ENCODE results near the gene NR5A1. TPM values are rescaled to one million over a fixed set of nuclear protein-coding genes. Genes with fewer than 3 reads are reported as not detected.

NR5A1 gene
- total RNA-seq, 4 donors from 2014 or later: 0.17 TPM; not detected in 3

DNA sequence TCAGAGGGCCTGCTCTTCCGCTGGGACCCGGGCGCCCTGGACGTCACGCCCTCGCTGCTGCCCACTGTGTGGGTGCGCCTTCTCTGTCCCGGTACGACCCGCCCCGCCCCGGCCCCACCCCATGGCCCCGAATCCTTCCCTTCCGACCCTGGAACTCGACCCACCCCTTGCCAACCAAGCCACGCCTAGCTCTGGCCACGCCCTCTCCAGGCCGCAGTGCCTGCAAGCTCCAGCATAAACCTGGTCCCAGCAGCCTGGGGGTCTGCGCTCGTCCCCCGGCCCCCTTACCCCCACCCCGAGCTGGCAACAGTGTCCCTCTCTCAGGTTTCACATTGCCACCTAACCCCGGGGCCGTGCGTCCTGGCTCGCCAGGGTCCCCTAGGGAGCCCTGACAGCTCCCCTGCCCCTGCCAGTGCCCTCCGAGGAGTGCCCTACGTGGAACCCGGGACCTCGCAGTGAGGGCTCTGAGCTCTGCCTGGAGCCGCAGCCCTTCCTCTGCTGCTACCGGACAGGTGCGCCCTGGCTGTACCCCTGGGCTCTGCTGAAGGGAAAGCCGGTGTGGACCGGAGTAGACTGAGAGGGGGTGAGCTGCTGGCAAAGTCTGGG, 53.5 kb downstream of the NR5A1 start:
- no peak overlapping the region for H3K27ac ChIP-seq (replicated peaks in 1 of 4)
- peaks cover 6 to 24% (median 20%) of the 10 kb centered on the region in 4 donors for H3K4me1 ChIP-seq
- peaks cover 0 to 71% (median 36%) of the 10 kb centered on the region in 4 donors for H3K27me3 ChIP-seq
- peak overlapping the region in 3 of 4 donors; percentile 14 to 27 (median 20) for H3K4me3 ChIP-seq
- H3K9me3 ChIP-seq: no peaks in the 10 kb centered on the region
- TF ChIP-seq POLR2AphosphoS5 (IDR thresholded peaks at IDR 0.05): no peak
- no peak for TF ChIP-seq EP300 (IDR thresholded peaks at IDR 0.05)
- TF ChIP-seq POLR2A (IDR thresholded peaks at IDR 0.05; ENCODE audit: low read depth): no peak
- TF ChIP-seq, protein P1, sequence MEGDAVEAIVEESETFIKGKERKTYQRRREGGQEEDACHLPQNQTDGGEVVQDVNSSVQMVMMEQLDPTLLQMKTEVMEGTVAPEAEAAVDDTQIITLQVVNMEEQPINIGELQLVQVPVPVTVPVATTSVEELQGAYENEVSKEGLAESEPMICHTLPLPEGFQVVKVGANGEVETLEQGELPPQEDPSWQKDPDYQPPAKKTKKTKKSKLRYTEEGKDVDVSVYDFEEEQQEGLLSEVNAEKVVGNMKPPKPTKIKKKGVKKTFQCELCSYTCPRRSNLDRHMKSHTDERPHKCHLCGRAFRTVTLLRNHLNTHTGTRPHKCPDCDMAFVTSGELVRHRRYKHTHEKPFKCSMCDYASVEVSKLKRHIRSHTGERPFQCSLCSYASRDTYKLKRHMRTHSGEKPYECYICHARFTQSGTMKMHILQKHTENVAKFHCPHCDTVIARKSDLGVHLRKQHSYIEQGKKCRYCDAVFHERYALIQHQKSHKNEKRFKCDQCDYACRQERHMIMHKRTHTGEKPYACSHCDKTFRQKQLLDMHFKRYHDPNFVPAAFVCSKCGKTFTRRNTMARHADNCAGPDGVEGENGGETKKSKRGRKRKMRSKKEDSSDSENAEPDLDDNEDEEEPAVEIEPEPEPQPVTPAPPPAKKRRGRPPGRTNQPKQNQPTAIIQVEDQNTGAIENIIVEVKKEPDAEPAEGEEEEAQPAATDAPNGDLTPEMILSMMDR (IDR thresholded peaks at IDR 0.05): no peak
- H3K36me3 ChIP-seq: no peaks in the 10 kb centered on the region
- 35% methylated on average over 18 of the region's 35 CpGs for WGBS
- intact Hi-C loops (cut with DNase I): no loop called here
- DNase-seq (ENCODE audit: extremely low spot score): no peak

DNA sequence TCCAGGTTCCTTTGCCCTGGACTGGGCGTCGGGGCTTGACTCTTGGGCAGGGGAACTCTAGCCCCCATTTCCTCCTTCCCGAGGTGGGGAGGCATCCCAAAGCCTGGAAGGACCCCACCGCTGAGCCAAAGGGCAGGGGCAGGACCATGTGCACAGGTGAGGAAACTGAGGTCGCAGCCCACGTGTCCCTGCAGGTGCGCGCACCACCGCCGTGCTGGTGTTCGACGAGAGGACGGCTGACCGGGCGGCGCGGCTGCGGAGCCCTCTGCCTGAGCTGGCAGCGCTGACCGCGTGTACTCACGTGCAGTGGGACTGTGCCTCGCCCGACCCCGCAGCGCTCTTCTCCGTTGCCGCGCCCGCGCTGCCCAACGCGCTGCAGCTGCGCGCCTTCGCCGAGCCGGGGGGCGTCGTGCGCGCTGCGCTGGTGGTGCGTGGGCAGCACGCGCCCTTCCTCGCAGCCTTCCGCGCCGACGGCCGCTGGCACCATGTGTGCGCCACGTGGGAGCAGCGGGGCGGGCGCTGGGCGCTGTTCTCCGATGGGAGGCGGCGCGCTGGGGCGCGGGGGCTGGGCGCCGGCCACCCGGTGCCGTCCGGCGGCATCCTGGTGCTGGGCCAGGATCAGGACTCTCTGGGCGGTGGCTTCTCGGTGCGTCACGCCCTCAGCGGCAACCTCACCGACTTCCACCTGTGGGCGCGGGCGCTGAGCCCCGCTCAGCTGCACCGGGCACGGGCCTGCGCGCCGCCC, 54.2 kb downstream of the NR5A1 start:
- 55% methylated on average over 8 of the region's 85 CpGs for WGBS
- Histone ChIP-seq H3K27ac (replicated peaks in 1 of 4) (no peak overlapping the region), H3K4me3 (peak overlapping the region in 3 of 4 donors; percentile 14 to 27 (median 20)), H3K27me3 (peaks cover 0 to 73% (median 36%) of the 10 kb centered on the region in 4 donors), H3K9me3 (no peaks in the 10 kb centered on the region), H3K4me1 (peaks cover 6 to 24% (median 20%) of the 10 kb centered on the region in 4 donors), H3K36me3 (no peaks in the 10 kb centered on the region)
- intact Hi-C loops (cut with DNase I): no loop called here
- TF ChIP-seq, protein P1 (IDR thresholded peaks at IDR 0.05): no peak
- no peak for TF ChIP-seq EP300 (IDR thresholded peaks at IDR 0.05)
- no peak for TF ChIP-seq POLR2A (IDR thresholded peaks at IDR 0.05; ENCODE audit: low read depth)
- TF ChIP-seq POLR2AphosphoS5 (IDR thresholded peaks at IDR 0.05): no peak
- no peak for DNase-seq (ENCODE audit: extremely low spot score)

DNA sequence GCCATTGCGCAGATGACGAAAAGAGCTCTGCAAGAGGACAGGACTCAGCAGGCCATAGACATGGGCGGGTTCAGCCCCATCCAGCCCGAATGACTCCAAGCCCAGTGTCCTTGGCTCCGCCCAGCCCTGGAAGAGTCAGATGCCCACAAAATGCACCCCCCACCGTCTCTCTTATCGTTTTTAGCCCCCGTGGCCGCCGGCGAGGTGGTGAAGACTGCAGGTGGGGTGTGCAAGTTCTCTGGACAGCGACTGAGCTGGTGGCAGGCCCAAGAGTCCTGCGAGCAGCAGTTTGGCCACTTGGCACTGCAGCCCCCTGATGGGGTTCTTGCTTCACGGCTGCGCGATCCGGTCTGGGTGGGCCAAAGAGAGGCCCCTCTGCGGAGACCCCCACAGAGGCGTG, 54.9 kb downstream of the NR5A1 start:
- WGBS: 86% methylated on average over 19 of the region's 19 CpGs
- intact Hi-C loops (cut with DNase I): no loop called here
- H3K9me3 ChIP-seq: no peaks in the 10 kb centered on the region
- TF ChIP-seq, protein P1 (IDR thresholded peaks at IDR 0.05): no peak
- TF ChIP-seq EP300 (IDR thresholded peaks at IDR 0.05): no peak
- TF ChIP-seq POLR2A (IDR thresholded peaks at IDR 0.05; ENCODE audit: low read depth): no peak
- no peak for TF ChIP-seq POLR2AphosphoS5 (IDR thresholded peaks at IDR 0.05)
- peaks cover 0 to 72% (median 36%) of the 10 kb centered on the region in 4 donors for H3K27me3 ChIP-seq
- no peak for DNase-seq (ENCODE audit: extremely low spot score)
- no peak overlapping the region for H3K27ac ChIP-seq (replicated peaks in 1 of 4)
- no peak overlapping the region for H3K4me3 ChIP-seq
- no peaks in the 10 kb centered on the region for H3K36me3 ChIP-seq
- peaks cover 6 to 24% (median 20%) of the 10 kb centered on the region in 4 donors for H3K4me1 ChIP-seq

DNA sequence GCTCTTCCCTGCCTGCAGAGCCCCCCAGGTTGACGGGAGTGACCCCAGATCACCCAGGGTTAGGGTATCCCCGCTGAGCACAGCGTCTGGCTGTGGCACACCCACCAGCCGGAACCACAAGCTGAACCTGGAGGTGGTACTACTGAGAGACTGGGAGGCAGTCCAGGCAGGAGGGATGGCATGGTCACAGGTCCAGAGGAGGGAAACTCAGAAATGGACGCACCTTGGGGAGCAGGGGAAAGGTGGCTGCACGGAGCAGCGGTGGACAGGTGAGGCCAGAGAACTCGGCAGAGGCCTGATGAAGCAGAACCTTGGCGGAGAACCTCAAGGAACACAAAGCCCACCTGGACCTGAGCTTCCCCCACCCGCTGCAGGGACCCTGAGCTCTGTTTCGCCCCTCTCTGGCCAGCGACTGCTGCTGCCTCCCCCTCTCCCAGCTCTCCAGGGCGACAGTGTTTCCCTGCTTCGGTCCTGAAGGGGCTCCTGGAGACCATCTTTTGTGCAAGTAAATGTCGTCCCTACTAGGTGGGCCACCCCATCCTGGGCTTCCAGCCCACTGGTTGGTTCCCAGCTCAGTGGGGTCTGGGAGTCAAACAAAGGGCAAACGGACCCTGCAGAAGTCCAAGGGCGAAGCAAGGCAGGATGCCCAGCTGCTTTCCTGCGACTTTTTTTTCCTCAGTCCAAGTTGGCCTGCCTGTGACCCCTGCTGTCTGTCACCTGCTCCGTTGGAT, 56.1 kb downstream of the NR5A1 start:
- intact Hi-C loops (cut with DNase I): no loop called here
- peaks cover 0 to 84% (median 36%) of the 10 kb centered on the region in 4 donors for H3K27me3 ChIP-seq

More for the DNA sequence above, 56.1 kb downstream of the NR5A1 start:
- no peaks in the 10 kb centered on the region for H3K36me3 ChIP-seq
- no peak overlapping the region for H3K27ac ChIP-seq (replicated peaks in 1 of 4)
- DNase-seq (ENCODE audit: extremely low spot score): no peak
- no peaks in the 10 kb centered on the region for H3K9me3 ChIP-seq
- H3K4me3 ChIP-seq: no peak overlapping the region
- WGBS: 53% methylated on average over 14 of the region's 19 CpGs
- H3K4me1 ChIP-seq: peaks cover 6 to 24% (median 20%) of the 10 kb centered on the region in 4 donors
- no peak for TF ChIP-seq EP300 (IDR thresholded peaks at IDR 0.05)
- TF ChIP-seq, protein P1 (IDR thresholded peaks at IDR 0.05): no peak
- no peak for TF ChIP-seq POLR2AphosphoS5 (IDR thresholded peaks at IDR 0.05)
- TF ChIP-seq POLR2A (IDR thresholded peaks at IDR 0.05; ENCODE audit: low read depth): no peak

All from esophagus muscularis mucosa (tissue), 4 donors.